Ovary (tissue), 9 donors: ENCODE measurements around the gene CUBN. TPM values are rescaled to one million over a fixed set of nuclear protein-coding genes. Genes with fewer than 3 reads are reported as not detected.

Experiments
- DNase-seq, 5 donors: peaks; one replicate each; pipeline ENCODE4 v3.0.0-alpha.2; 2019 to 2020
- H3K27ac ChIP-seq, 2 donors: fragments of 200-600 bp; one replicate each; pipeline versions ENCODE4 v1.5.1 to v1.8.0; 2019 to 2022
- H3K27me3 ChIP-seq: fragments of 200-600 bp; one replicate; pipeline ENCODE4 v1.8.0; 2022
- H3K36me3 ChIP-seq: fragments of 200-600 bp; sonication (generic); one replicate; pipeline ENCODE4 v1.5.1; 2019
- H3K4me1 ChIP-seq: one replicate; pipeline ENCODE4 v1.8.1; 2013; ENCODE audit warnings: mild to moderate bottlenecking, moderate library complexity; ENCODE audit not compliant: insufficient read depth
- H3K4me3 ChIP-seq: fragments of 200-600 bp; sonication (generic); one replicate; pipeline ENCODE4 v1.5.1; 2017
- H3K9me3 ChIP-seq, 2 donors: fragments of 200-600 bp in 1 of 2; sonication (generic) in 1 of 2; one replicate each; pipeline versions ENCODE4 v1.5.1 to v1.8.1; 2013 to 2019; ENCODE audit warnings: mild to moderate bottlenecking in 1 of 2, moderate library complexity in 1 of 2
- EP300 ChIP-seq: sonication (generic); formaldehyde crosslinking; IDR thresholded peaks from one replicate; pipeline ENCODE4 v1.6.1; 2017; ENCODE audit warnings: antibody characterized with exemption
- POLR2A ChIP-seq: fragments of 450-650 bp; IDR thresholded peaks from one replicate; pipeline ENCODE4 v1.6.1; 2017; ENCODE audit warnings: antibody characterized with exemption, mild to moderate bottlenecking, moderate library complexity
- WGBS, 3 donors: extraction: QIAGEN DNeasy Blood & Tissue Kit in 1 of 3; methylation state at CpG; one replicate each; pipeline versions ENCODE4 v1.1.5 to v1.1.7; 2013 to 2017; 5-methylcytosine and 5-hydroxymethylcytosine counted together
- intact Hi-C, 4 donors: fragments of 100-400 bp; cut with DNase I; formaldehyde crosslinking; loops; one replicate each; pipeline versions ENCODE4 v1.11.0 to v1.15.1; 2022 to 2023
- polyA plus RNA-seq, 2 donors: library from polyadenylated mRNA; stranded (reverse); fragments of 200-250 nt in 1 of 2; fragments of 350-450 nt in 1 of 2; fragmentation: Illumina TruSeq in 1 of 2; extraction: RNeasy Lipid Tissue Mini Kit (QIAGEN cat#74804) in 1 of 2; gene quantifications; one replicate each; pipeline ENCODE4 v1.2.3, GENCODE V29; 2013 to 2014
- total RNA-seq, 7 donors: library from RNA; depleted of rRNA in 2 of 7; stranded (reverse); fragments of >200 nt in 2 of 7; fragmentation: NEBNext Ultra II Directional in 3 of 7; extraction: Animal tissue kit (Norgen Biotek cat#: 25700) in 3 of 7; gene quantifications; one replicate each; pipeline versions ENCODE4 v1.1.0 to v1.2.4, GENCODE V29; 2016 to 2023
- TF ChIP-seq, protein P1 (sequence below), 3 donors: fragments of 450-650 bp in 2 of 3; fragments of 200-600 bp in 1 of 3; IDR thresholded peaks; one replicate each; pipeline versions ENCODE4 v1.5.1 to v1.8.0; 2016 to 2022; ENCODE audit warnings: antibody characterized with exemption in 3 of 3, mild to moderate bottlenecking in 1 of 3
- donor health status: DM: no; HTN: no; CAD: no; lungs with moderate emphysema.
- donor health status: DM: no; HTN: no; CAD: no.
- donor health status: Bipolar disorder and iron deficiency.
- donor health status: DM: yes; HTN: yes; CAD: no.
- donor health status: DM: no; HTN: no; CAD: no.
- donor health status: DM: yes; HTN: yes; CAD: no.

The CUBN gene
- total and polyA plus RNA-seq, 9 donors: 1.9 to 5.8 (median 4.0) TPM

DNA sequence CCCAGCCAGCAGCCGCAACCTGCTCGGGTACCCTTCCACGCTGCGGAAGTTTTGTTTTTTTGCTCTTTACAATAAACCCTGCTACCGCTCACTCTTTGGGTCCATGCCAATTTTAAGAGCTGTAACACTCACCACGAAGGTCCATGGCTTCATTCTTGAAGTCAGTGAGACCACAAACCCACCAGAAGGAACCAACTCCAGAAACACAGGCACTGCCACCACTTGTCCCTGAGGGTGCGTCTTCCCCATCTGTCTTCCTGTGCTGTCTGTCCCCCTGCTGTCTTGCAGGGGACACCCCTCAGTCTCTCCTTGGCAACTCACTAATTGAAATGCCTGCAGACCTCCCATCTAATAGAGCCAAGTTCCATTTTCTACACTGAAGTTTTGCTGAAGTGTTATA, 263.8 kb downstream of the CUBN start:
- Histone ChIP-seq H3K9me3 (no peaks in the 10 kb centered on the region), H3K27me3 (no peaks in the 10 kb centered on the region), H3K4me3 (no peak overlapping the region), H3K4me1 (no peaks in the 10 kb centered on the region), H3K36me3 (no peaks in the 10 kb centered on the region), H3K27ac (no peak overlapping the region)
- WGBS, 3 donors: 92 to 97% (median 95%) methylated on average over 7 of the region's 7 CpGs
- intact Hi-C loops: no loop called here
- TF ChIP-seq EP300: no peak
- TF ChIP-seq, protein P1, sequence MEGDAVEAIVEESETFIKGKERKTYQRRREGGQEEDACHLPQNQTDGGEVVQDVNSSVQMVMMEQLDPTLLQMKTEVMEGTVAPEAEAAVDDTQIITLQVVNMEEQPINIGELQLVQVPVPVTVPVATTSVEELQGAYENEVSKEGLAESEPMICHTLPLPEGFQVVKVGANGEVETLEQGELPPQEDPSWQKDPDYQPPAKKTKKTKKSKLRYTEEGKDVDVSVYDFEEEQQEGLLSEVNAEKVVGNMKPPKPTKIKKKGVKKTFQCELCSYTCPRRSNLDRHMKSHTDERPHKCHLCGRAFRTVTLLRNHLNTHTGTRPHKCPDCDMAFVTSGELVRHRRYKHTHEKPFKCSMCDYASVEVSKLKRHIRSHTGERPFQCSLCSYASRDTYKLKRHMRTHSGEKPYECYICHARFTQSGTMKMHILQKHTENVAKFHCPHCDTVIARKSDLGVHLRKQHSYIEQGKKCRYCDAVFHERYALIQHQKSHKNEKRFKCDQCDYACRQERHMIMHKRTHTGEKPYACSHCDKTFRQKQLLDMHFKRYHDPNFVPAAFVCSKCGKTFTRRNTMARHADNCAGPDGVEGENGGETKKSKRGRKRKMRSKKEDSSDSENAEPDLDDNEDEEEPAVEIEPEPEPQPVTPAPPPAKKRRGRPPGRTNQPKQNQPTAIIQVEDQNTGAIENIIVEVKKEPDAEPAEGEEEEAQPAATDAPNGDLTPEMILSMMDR (IDR thresholded peaks at IDR 0.05): no peak
- no peak for TF ChIP-seq POLR2A
- no peak for DNase-seq

DNA sequence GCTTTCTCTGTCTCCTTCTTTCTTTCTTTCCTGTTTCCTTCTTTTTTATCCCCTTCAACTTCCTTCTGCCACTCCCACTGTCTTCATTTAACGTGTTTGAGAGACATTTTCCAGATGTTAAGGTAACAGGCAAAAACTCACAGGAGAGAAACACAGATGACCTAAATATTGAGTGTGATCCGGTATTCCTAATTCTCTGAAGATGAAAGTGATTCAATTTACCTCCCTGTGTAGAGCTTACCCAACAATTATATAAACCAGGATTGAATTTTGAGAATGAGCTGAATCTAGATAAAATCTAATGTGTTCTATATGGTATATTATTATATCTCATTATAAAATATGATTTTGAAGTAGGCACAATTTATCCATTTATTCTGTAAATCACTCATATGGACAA, 265.8 kb downstream of the CUBN start:
- Histone ChIP-seq H3K4me3 (no peak overlapping the region), H3K27me3 (no peaks in the 10 kb centered on the region), H3K9me3 (no peaks in the 10 kb centered on the region), H3K36me3 (no peaks in the 10 kb centered on the region), H3K27ac (no peak overlapping the region), H3K4me1 (no peaks in the 10 kb centered on the region)
- intact Hi-C loops: no loop called here
- TF ChIP-seq EP300: no peak
- no peak for TF ChIP-seq POLR2A
- TF ChIP-seq, protein P1 (IDR thresholded peaks at IDR 0.05): no peak
- DNase-seq: no peak
- WGBS, 3 donors: 88 to 92% (median 89%) methylated on average over 2 of the region's 2 CpGs

DNA sequence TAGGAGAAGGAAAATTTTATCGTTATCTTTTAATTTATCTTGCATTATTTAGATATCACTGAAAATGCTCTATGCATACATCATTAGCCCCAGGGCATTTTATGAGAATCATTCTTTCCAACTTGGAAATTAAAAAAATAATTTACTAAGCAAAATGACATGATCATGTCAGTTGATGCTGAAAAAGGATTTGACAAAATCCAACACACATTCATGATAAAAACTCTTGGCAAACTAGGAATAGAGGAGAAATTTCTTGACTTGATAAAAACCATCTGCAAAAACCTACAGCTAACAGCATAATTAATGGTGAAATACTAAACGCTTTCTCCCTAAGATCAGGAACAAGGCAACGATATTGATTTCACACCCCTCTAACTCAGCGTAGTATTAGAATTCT, 272.2 kb downstream of the CUBN start:
- 65 to 75% (median 75%) methylated on average over 4 of the region's 4 CpGs for WGBS, 3 donors
- TF ChIP-seq EP300 (no peak), POLR2A (no peak)
- TF ChIP-seq, protein P1 (IDR thresholded peaks at IDR 0.05): no peak
- no peak for DNase-seq
- Histone ChIP-seq H3K9me3 (no peaks in the 10 kb centered on the region), H3K27me3 (no peaks in the 10 kb centered on the region), H3K4me3 (no peak overlapping the region), H3K4me1 (no peaks in the 10 kb centered on the region), H3K27ac (no peak overlapping the region), H3K36me3 (no peaks in the 10 kb centered on the region)
- intact Hi-C loops: no loop called here

DNA sequence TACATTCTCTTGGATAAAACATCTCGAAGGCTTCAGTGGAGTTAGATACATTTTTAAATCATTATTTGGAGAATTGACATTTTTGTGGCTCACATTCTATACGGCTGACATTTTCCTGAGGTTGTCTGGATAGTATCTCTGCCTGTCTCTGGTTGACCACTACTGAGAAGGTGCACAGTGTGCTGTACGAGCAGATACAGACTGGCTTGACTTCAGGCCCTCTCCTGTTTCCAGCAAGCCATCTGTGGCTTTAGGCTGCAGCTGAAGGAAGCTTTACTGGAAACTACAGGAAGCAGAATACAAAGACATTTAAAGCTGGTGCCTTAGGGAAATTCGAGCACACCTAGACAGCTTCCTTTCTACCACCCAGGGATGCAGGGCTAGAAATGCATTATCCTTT, 273.0 kb downstream of the CUBN start:
- Histone ChIP-seq H3K27me3 (no peaks in the 10 kb centered on the region), H3K4me3 (no peak overlapping the region), H3K36me3 (no peaks in the 10 kb centered on the region), H3K27ac (no peak overlapping the region), H3K9me3 (no peaks in the 10 kb centered on the region), H3K4me1 (no peaks in the 10 kb centered on the region)
- intact Hi-C loops: no loop called here
- no peak for TF ChIP-seq POLR2A
- TF ChIP-seq, protein P1 (IDR thresholded peaks at IDR 0.05): no peak
- no peak for TF ChIP-seq EP300
- 28 to 33% (median 28%) methylated on average over 4 of the region's 4 CpGs for WGBS, 3 donors
- DNase-seq: no peak

DNA sequence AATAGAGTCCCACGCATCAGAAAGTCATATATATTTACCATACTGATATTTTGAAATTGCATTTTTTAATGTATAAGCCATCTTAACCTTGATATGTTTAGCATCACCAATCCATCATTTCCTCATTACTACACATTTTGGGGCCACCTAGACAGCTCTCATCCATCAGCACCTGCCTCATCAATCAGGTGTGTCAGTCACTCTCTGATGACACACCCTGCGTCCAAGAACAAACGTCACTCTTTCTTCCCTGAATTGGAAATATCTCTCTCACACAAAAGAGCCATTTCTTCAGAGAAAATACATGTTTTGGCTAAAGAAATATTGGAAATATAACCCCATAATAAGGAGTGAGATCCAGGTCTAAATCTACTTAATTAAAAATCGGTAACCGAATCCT, 273.5 kb downstream of the CUBN start:
- TF ChIP-seq, protein P1 (IDR thresholded peaks at IDR 0.05): no peak
- TF ChIP-seq POLR2A (no peak), EP300 (no peak)
- intact Hi-C loops: no loop called here
- H3K36me3 ChIP-seq: no peaks in the 10 kb centered on the region
- H3K4me3 ChIP-seq: no peak overlapping the region
- H3K27me3 ChIP-seq: no peaks in the 10 kb centered on the region
- WGBS, 3 donors: 75 to 84% (median 82%) methylated on average over 5 of the region's 5 CpGs
- H3K27ac ChIP-seq: no peak overlapping the region
- DNase-seq: no peak
- no peaks in the 10 kb centered on the region for H3K4me1 ChIP-seq
- no peaks in the 10 kb centered on the region for H3K9me3 ChIP-seq
